PFSK-1 (cell line): ENCODE measurements around the gene NCOA1.

Experiments used
- FOXP2 ChIP-seq: optimal IDR thresholded peaks from 2 replicates; pipeline ENCODE3; 2011; ENCODE audit warnings: borderline replicate concordance, control low read depth, inconsistent platforms; ENCODE audit not compliant: insufficient read depth; ENCODE audit errors: extremely low read length, extremely low read depth
- POLR2AphosphoS5 ChIP-seq: IDR thresholded peaks from 2 replicates; pipeline ENCODE4 v1.6.1; 2012; ENCODE audit warnings: low read depth, mild to moderate bottlenecking, control low read depth, low read length, moderate library complexity
- REST ChIP-seq, 2 experiments: IDR thresholded peaks; 2 replicates each; pipeline versions ENCODE4 v1.6.1 to v1.8.0; 2011 to 2012; ENCODE audit warnings: low read depth in 2 of 2, low read length in 2 of 2, control low read depth in 1 of 2, inconsistent platforms in 1 of 2, mild to moderate bottlenecking in 1 of 2, moderate library complexity in 1 of 2; ENCODE audit not compliant: insufficient read depth in 1 of 2
- SIN3A ChIP-seq: IDR thresholded peaks from 2 replicates; pipeline ENCODE4 v1.6.1; 2012; ENCODE audit warnings: mild to moderate bottlenecking, low read length, moderate library complexity, borderline replicate concordance; ENCODE audit not compliant: insufficient read depth
- TAF1 ChIP-seq: IDR thresholded peaks from 2 replicates; pipeline ENCODE4 v1.6.1; 2012; ENCODE audit warnings: low read length, control low read depth, borderline replicate concordance; ENCODE audit not compliant: insufficient read depth

GRCh38 chr2:24538720-24539119 lies 47.7 kb downstream of the NCOA1 start:
- TF ChIP-seq REST (IDR thresholded peaks at IDR 0.05; ENCODE audit: insufficient read depth in 1 of 2, low read depth in 2 of 2, low read length in 2 of 2) (no peak), POLR2AphosphoS5 (no peak), TAF1 (no peak), SIN3A (no peak), FOXP2 (no peak)
